Karpas-422 (cell line): ENCODE measurements around the gene BIRC5. TPM values are rescaled to one million over a fixed set of nuclear protein-coding genes. Genes with fewer than 3 reads are reported as not detected.

ENCODE experiments used
- DNase-seq: peaks from one replicate; pipeline ENCODE4 v3.0.0-alpha.2; 2015
- H2AFZ ChIP-seq: fragments of 200-600 bp; sonication (generic); 2 replicates; pipeline ENCODE4 v1.6.1; 2014; ENCODE audit warnings: antibody characterized with exemption, low read length, mixed read lengths
- H3K27ac ChIP-seq: fragments of 200-600 bp; sonication (generic); 2 replicates; pipeline ENCODE4 v1.5.1; 2014; ENCODE audit warnings: mild to moderate bottlenecking, low read length, moderate library complexity
- H3K27me3 ChIP-seq: fragments of 200-600 bp; sonication (generic); 2 replicates; pipeline ENCODE4 v1.6.1; 2014; ENCODE audit warnings: low read length, mixed read lengths
- H3K36me3 ChIP-seq: fragments of 200-600 bp; sonication (generic); 2 replicates; pipeline ENCODE4 v1.6.1; 2014; ENCODE audit warnings: low read length, mixed read lengths; ENCODE audit not compliant: insufficient read depth
- H3K4me1 ChIP-seq: fragments of 200-600 bp; sonication (generic); 2 replicates; pipeline ENCODE4 v1.6.1; 2014; ENCODE audit warnings: mild to moderate bottlenecking, low read length, mixed read lengths
- H3K4me2 ChIP-seq: fragments of 200-600 bp; sonication (generic); 2 replicates; pipeline ENCODE4 v1.6.1; 2014; ENCODE audit warnings: low read length, low read depth, mild to moderate bottlenecking; ENCODE audit not compliant: poor library complexity, severe bottlenecking
- H3K4me3 ChIP-seq: fragments of 200-600 bp; sonication (generic); 2 replicates; pipeline ENCODE4 v1.5.1; 2014; ENCODE audit warnings: mild to moderate bottlenecking, antibody characterized with exemption, low read length, mixed read lengths
- H3K79me2 ChIP-seq: fragments of 200-600 bp; sonication (generic); 2 replicates; pipeline ENCODE4 v1.6.1; 2014; ENCODE audit warnings: mild to moderate bottlenecking, low read length, mixed read lengths
- H3K9ac ChIP-seq: fragments of 200-600 bp; sonication (generic); 2 replicates; pipeline ENCODE4 v1.6.0; 2014; ENCODE audit warnings: low read length
- H3K9me2 ChIP-seq: fragments of 200-600 bp; sonication (generic), shearing (Covaris generic); replicated peaks from 2 replicates; pipeline ENCODE4 v1.6.0; 2014; ENCODE audit warnings: mild to moderate bottlenecking, low read length, moderate library complexity; ENCODE audit not compliant: insufficient read depth
- H3K9me3 ChIP-seq: fragments of 300-700, 200-600 bp; sonication (generic); 2 replicates; pipeline ENCODE4 v1.6.1; 2014; ENCODE audit warnings: low read length, mixed read lengths
- H4K20me1 ChIP-seq: fragments of 200-600 bp; sonication (generic); 2 replicates; pipeline ENCODE4 v1.6.1; 2014; ENCODE audit warnings: mild to moderate bottlenecking, antibody characterized with exemption, low read length, low read depth; ENCODE audit not compliant: insufficient read depth
- total RNA-seq: library from RNA; depleted of rRNA; stranded (reverse); fragments of >200 nt; shearing (Covaris generic); gene quantifications from 2 replicates; pipeline ENCODE4 v1.2.3, GENCODE V29; 2014; ENCODE audit warnings: low replicate concordance

Gene BIRC5
- total RNA-seq, 1 experiment from 2014 or later = 45.4 TPM

DNA sequence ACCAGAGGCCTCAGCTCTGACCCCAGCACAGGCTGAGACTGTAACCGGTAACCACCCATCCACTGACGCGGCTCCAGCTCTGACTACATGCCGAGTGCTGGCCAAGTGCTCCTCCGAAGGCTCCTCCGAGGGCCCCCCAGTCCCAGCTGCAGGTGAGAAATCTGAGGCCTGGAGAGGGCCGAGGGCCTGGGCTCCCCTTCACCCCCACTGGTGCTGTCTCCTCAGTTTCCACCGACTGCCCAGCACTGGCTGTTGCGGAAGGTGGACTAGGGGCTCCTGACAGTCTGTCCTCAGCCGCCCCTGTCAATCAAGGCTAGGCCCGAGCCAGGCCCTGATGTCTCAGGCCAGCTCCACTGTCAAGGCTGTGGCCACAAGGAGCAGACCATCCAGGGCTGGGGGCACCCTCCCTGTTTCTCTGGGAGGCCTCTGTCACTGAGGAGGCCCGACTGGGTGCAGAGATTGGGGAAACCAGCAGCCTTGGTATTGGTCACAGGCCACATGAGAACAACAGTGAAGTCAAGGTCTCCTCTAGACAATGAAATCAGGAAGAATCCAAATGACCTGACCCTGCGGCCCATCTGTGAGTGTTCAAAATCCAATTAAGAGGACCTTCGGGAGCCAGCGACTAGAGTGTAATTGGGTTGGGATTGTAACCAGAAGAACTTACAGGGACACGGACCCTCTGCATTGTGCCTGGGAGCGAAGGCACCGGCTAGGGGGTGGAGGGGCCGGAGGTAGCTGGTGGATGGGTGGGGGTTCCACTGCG, 22.5 kb downstream of the BIRC5 start:
- Histone ChIP-seq H2AFZ (no peak overlapping the region), H3K4me2 (no peak overlapping the region)

DNA sequence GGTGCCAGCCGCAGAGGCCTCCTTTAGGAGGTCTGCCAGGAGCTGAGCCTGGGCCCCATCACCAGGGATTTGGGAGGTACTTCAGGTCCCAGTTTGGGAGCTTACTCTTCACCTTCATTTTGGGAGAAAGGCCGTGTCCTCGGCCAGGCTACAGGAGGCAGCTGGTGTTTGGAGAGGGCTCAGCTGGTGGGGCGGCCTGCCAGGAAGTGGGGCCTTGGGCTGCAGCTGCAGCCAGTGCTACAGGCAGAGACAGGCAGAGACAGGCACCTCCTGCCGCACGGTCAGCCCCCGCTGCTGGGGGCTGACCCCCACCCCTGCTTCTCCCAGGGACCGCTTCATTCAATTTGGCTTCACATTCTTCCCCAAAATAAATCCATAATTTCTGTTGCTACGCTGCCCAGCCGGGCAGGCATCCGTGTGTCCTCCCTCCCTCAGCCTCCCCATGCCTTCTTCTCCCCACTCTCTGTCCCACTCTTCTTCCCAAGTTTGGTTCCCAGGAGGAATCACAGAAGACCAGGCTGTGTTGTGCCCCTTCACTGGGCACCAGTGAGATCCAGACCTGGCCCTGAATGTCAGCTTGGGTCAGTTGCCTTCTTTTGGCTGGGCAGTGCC, 23.5 kb downstream of the BIRC5 start:
- Histone ChIP-seq H3K27ac (no peak overlapping the region), H3K9me2 (no peaks in the 10 kb centered on the region), H3K4me1 (peaks cover 17% of the 10 kb centered on the region), H3K4me3 (no peak overlapping the region), H2AFZ (no peak overlapping the region), H3K27me3 (no peaks in the 10 kb centered on the region), H3K79me2 (no peaks in the 10 kb centered on the region), H3K36me3 (no peaks in the 10 kb centered on the region), H4K20me1 (no peaks in the 10 kb centered on the region), H3K9me3 (no peaks in the 10 kb centered on the region), H3K4me2 (no peak overlapping the region), H3K9ac (no peak overlapping the region)
- DNase-seq = no peak

More for the DNA sequence above, 22.5 kb downstream of the BIRC5 start:
- DNase-seq = no peak
- H3K27ac ChIP-seq = no peak overlapping the region
- no peaks in the 10 kb centered on the region for H3K9me3 ChIP-seq
- H3K79me2 ChIP-seq = no peaks in the 10 kb centered on the region
- H4K20me1 ChIP-seq = no peaks in the 10 kb centered on the region
- H3K27me3 ChIP-seq = no peaks in the 10 kb centered on the region
- H3K4me3 ChIP-seq = no peak overlapping the region
- no peaks in the 10 kb centered on the region for H3K36me3 ChIP-seq
- no peak overlapping the region for H3K9ac ChIP-seq
- H3K9me2 ChIP-seq = no peaks in the 10 kb centered on the region
- peaks cover 8% of the 10 kb centered on the region for H3K4me1 ChIP-seq

DNA sequence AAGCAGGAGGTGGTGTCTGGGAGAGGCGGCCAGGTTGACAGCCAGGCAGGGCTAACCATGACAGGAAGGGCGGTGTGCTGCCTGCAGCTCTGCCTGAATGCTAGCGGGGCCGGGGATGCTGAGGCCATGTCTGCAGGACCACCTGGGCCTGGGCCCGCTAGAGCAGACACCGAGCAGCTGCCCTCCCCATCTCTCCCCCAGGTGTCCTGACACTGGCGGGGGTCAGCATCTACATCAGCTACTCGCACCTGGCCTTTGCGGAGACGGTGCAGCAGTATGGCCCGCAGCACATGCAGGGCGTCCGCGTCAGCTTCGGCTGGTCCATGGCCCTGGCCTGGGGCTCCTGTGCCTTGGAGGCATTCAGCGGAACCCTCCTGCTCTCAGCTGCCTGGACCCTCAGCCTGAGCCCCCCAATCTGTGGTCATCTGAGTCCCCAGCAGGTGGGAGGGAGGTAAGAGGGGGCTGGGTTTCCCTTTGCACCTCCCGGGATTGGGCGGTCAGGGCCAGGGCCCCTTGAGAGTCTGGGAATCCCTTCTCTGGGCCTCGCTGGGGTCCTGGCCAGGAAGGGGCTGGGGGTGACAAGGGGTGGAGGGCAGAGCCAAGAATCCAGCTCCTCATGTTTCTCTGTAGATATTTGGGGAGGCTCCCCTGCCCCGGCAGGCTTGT, 24.9 kb downstream of the BIRC5 start:
- Histone ChIP-seq H3K4me3 (no peak overlapping the region), H3K9ac (no peak overlapping the region), H3K27ac (no peak overlapping the region), H4K20me1 (no peaks in the 10 kb centered on the region), H3K4me1 (peaks cover 18% of the 10 kb centered on the region), H3K4me2 (no peak overlapping the region), H2AFZ (no peak overlapping the region), H3K9me3 (no peaks in the 10 kb centered on the region), H3K36me3 (no peaks in the 10 kb centered on the region), H3K79me2 (no peaks in the 10 kb centered on the region), H3K27me3 (no peaks in the 10 kb centered on the region), H3K9me2 (no peaks in the 10 kb centered on the region)
- DNase-seq = no peak

DNA sequence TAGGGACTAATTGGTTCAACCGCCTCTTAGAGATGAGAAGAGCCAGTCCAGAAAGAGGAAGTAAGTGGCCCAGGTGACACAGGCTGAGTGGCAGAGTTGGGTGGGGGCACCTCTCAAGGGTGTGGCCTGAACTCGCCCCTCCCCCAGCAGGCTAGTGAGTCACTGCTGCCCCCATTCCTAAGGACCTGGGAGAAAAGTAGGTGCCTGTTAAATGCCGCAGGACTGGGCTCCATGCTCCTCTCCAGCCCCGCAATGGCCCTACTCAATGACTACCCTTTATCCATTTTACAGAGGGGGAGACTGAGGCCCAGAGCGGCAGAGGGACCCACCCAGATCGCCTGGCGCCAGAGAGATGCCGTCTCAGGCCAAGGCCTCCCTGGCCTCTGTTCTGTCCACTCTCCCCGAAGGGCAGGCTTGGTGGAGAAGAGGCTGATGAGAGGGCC, 25.5 kb downstream of the BIRC5 start:
- Histone ChIP-seq H3K4me1 (peaks cover 18% of the 10 kb centered on the region), H3K36me3 (no peaks in the 10 kb centered on the region), H2AFZ (no peak overlapping the region), H4K20me1 (no peaks in the 10 kb centered on the region), H3K4me3 (no peak overlapping the region), H3K9ac (no peak overlapping the region), H3K79me2 (no peaks in the 10 kb centered on the region), H3K27ac (no peak overlapping the region), H3K9me3 (no peaks in the 10 kb centered on the region), H3K27me3 (no peaks in the 10 kb centered on the region), H3K4me2 (no peak overlapping the region), H3K9me2 (no peaks in the 10 kb centered on the region)
- peak; percentile 83 for DNase-seq

DNA sequence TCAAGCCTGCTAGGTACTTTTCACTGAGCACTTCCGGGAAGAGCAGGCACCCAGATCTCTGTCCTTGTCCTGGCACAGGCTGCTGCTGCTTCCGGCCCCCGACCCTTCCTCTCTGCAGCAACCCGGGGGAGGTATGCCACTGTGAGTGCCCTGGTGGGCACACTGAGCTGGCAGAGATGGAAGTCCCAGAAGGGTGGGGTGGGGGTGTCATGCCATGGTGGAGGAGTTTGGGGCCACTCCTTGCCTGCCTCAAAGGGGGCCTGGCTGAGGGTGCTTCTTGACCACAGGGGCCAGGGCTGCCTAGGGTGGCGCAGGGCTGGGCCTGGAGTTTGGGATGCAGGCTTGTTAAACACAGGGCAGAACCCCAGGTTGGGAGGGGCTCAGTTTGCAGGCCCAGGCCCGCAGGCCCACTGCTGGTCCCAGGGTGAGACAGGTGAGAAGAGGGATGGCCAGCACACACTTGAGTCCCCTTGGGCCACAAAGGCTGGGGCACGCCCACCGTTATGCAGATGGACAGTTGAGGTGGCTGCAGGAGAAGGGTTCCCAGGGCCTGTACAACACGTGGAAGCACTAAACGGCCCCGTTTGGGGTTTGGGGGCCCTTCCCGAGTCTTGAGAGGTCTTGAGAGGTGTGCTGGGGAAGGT, 26.1 kb downstream of the BIRC5 start:
- H3K4me3 ChIP-seq = no peak overlapping the region
- no peaks in the 10 kb centered on the region for H3K9me3 ChIP-seq
- no peaks in the 10 kb centered on the region for H3K9me2 ChIP-seq
- no peaks in the 10 kb centered on the region for H4K20me1 ChIP-seq
- H3K9ac ChIP-seq = no peak overlapping the region
- H3K27me3 ChIP-seq = no peaks in the 10 kb centered on the region
- no peak overlapping the region for H2AFZ ChIP-seq
- H3K27ac ChIP-seq = no peak overlapping the region
- no peak overlapping the region for H3K4me2 ChIP-seq
- no peak for DNase-seq
- no peaks in the 10 kb centered on the region for H3K36me3 ChIP-seq
- peaks cover 18% of the 10 kb centered on the region for H3K4me1 ChIP-seq
- no peaks in the 10 kb centered on the region for H3K79me2 ChIP-seq

DNA sequence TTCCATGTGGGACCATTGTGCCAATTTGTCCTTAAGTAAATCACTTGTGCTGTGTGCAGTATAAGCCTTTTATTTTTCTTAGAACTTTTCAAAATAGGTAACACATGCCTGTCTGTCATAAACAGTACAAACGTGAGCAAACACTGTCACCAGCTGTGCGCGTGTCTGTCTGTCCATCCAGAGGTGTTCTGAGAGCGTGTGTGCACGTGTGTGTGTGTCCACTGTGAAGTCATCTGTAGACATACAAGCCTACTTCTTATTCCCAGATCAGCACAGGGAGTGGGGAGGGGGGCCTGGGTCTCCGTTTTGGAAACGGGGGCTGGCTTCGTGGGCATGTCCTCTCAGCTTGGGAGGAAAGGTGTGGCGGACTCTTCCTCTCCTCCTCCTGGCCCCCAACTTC, 26.8 kb downstream of the BIRC5 start:
- Histone ChIP-seq H2AFZ (peak overlapping the region; percentile 59; the same call in 1 of the 2 replicates), H3K9ac (no peak overlapping the region), H3K36me3 (no peaks in the 10 kb centered on the region), H4K20me1 (no peaks in the 10 kb centered on the region), H3K4me2 (no peak overlapping the region), H3K27me3 (no peaks in the 10 kb centered on the region), H3K9me2 (no peaks in the 10 kb centered on the region), H3K4me3 (no peak overlapping the region), H3K4me1 (peaks cover 18% of the 10 kb centered on the region), H3K27ac (no peak overlapping the region), H3K79me2 (no peaks in the 10 kb centered on the region), H3K9me3 (no peaks in the 10 kb centered on the region)
- no peak for DNase-seq

DNA sequence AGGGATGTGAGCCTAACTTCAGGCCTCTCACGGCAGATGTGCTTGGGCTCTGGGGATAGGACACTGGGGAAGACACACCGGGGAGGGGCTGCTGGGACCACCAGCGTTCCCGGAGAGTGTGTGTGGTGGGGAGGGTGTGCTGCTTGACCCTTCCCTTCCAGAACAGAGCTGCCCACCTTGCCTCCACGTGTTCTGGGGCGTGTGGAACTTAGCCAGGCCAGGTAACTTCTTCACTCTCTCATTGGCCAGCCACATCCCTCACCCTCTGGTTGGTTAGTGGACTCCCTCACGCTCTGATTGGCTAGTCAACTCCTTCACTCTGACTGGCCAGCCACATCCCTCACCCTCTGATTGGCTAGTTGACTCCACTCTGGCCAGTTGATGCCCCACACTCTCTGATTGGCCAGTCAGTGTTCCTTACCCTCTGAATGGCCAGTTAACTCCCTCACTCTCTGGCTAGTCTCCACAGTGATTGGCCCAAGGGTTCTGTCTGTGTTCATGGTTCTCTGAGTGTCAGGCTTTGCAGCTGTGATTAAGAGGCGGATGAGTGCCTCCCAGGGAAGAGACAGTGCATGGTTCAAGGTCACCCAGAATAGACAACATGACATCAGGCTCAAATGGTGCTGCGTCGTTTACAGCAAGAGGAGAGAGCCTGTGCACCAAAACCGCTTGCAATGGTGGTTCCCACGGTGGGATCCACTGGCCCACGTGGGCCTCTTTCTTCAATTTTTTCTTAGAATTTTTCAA, 27.4 kb downstream of the BIRC5 start:
- H3K9me2 ChIP-seq = no peaks in the 10 kb centered on the region
- 0 out of 2 replicates have a peak overlapping the region, but pooled peaks have one; percentile 4 for H3K9ac ChIP-seq
- peak overlapping the region; percentile 5 for H3K4me2 ChIP-seq
- H3K4me1 ChIP-seq = peaks cover 18% of the 10 kb centered on the region
- no peaks in the 10 kb centered on the region for H3K79me2 ChIP-seq
- peak; percentile 94 for DNase-seq
- H3K36me3 ChIP-seq = no peaks in the 10 kb centered on the region
- no peaks in the 10 kb centered on the region for H3K27me3 ChIP-seq
- no peaks in the 10 kb centered on the region for H3K9me3 ChIP-seq
- no peak overlapping the region for H3K4me3 ChIP-seq
- H3K27ac ChIP-seq = peak overlapping the region; percentile 23; the same call in 1 of the 2 replicates
- H2AFZ ChIP-seq = peak overlapping the region; percentile 59; the same call in 1 of the 2 replicates
- H4K20me1 ChIP-seq = no peaks in the 10 kb centered on the region
